G401 (cell line): ENCODE data around the gene SPSB3. TPM values are rescaled to one million over a fixed set of nuclear protein-coding genes. Genes with fewer than 3 reads are reported as not detected.

ENCODE experiments used
- DNase-seq: peaks from one replicate; pipeline ENCODE4 v3.0.0-alpha.2; 2015; ENCODE audit warnings: low spot score
- in situ Hi-C: cut with HindIII; loops from 2 replicates; pipeline ENCODE4 v1.10.0; 2016; ENCODE audit warnings: low sequenced_read_pairs, mixed read lengths
- total RNA-seq: library from RNA; depleted of rRNA; stranded (reverse); fragments of >200 nt; shearing (Covaris generic); gene quantifications from 2 replicates; pipeline ENCODE4 v1.2.3, GENCODE V29; 2014

SPSB3 gene
- total RNA-seq, 1 experiment from 2014 or later: 14.0 TPM

DNA sequence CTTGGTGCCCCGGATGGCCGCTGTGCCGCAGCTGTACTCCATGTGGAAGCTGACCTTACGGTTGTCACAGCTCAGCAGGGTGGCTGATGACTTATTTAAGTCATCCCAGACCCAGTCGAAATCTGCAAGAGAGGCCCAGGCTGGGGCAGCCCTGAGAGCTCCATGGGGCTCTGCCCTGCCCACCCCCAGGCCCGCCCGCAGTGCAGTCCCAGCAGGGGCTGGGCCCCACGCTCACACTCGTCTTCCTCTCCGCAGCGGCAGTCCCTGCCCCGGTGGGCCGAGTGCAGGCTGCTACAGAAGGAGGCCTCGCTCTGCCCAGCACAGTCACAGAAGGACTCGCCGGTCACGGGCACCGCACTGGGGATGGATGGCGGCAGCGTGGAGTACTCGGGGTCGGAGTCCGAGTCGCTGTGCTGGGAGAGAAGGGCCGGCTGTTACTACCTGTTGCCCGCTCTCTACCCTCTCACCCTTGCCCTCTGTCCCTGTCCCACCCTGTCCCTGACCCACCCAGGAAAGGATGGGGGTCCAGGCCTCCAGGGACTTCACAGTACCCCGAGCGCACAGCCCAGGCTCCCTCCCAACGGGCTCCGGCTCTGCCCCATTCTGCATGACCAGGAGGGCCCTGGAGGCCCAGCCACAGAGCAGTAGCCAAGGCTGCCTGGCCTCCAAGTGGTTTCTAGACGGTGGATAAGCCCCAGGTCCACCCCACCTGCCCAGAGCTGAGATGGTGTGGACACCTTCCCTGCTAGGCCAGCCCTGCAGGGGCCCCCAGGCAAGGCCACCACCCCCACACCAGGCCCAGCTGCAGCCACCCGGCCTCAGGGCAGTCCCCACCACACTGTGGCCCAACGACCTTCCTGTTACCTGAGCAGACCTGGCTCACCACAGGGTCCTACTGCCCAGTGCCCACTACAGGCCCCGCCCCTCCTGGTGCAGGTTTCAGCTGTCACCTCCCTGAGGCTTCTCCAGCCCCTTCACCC is 3.9 kb downstream of the SPSB3 start:
- DNase-seq: no peak
- in situ Hi-C loops: no loop called here

DNA sequence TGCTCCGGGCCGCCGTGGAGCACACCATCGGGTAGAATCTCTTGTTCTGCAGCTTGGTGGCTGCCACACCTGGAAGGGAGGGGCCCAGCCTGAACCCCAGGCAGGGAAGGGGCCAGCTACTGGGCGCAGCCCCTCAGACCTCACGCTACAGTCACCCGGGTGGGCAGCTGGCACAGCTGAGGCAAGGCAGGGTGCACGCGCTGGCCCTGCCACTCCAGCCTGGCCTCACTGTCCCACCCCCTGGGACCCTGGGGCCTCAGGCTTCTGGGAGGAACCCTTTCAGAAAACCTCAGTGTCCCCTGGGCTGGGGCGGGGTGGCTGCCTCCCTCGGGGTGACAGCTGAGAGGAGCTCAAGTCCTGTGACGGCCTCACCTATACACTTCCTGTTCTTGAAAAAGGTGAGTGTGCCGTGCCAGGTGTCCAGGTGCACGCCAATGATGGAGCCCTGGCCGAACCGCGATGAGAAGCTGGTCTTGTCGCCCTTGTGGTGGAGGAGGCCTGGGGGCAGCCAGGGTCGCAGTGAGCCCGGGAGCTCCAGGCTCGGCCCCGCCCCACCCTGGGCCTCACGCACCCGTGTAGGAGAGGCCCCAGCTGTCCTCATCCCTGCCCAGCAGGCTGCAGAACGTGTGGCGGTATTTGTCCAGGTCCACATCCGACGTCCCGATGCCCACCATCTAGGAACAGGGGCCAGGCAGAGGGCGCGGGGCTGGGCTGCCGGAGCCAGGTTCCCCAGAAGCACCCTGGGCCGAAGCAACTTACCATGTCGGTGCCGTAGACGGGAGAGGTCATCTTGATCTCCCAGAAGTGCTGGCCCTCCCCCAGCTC is 4.8 kb downstream of the SPSB3 start:
- no peak for DNase-seq
- in situ Hi-C loops: no loop called here

DNA sequence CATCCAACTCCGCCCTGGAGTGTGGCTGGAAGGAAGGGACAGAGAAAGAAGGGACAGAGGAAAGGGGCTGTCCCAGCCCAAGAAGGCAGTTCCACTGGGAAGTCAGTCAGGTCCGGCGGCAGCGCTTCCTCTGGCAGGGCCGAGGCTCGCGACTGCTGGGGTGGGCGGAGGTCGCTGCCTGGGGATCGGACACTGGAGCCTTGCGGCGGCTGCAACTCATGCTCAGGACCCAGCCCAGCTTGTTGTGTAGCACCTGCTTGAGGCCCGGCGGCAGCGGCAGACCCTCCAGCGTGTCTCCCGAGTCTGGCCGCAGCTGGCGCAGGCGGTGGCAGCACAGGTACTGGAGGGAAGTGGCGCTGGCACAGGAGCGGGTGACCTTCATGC is 5.4 kb downstream of the SPSB3 start:
- no peak for DNase-seq
- in situ Hi-C loops: no loop called here

DNA sequence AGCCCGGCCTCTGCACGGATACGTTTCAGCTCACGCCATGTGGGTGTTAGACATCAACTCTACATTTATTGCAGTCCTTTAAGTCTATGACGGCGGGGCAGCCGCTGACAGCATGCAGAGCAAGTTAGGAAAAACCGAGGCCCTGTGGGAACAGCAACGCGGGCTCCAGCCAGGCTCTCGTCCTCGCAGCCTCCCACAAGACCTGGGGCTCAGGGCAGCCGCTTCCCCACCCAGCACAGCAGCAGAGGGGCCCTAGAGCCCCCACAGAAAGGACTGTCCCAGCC is 5.8 kb downstream of the SPSB3 start:
- in situ Hi-C loops: no loop called here
- no peak for DNase-seq

DNA sequence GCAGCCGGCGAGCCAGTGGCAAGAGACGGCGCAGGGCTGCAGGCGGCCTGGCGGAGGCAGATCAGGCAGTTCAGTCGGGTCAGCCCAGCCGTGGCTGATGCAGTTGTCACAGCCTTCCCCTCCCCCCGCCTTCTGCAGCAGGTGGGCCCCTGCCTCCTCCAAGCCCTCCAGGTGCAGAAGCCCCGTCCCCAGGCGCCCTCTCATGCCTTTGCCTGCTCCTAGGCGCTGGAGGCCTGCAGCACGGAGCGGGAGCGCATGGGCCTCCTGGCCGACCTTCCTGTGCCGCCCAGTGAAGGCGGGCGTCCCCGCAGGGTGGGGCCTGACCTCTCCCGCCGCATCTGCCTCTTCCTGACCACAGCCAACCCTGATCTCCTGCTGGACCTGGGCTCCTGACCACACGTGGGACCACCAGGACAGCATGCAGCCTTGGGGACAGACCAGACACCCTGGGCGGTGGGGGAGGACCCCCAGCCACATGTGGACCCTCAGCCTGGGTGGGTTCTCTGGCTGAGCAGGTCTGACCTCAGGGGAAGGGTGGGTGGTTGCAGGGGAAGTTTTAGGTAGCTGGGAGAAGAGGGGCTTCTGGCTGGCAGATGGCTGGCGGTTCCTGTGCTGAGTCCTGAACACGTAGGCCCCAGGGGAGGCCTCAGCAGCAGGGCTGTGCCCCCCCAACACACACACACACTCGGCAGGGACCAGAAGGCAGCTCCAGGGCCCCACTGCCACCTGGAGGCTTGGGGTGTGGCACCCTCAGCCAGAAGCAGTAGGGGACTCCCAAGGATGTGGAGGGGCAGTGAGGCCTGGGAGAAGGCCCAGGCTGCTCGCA is 6.3 kb downstream of the SPSB3 start:
- DNase-seq: no peak
- in situ Hi-C loops: no loop called here

DNA sequence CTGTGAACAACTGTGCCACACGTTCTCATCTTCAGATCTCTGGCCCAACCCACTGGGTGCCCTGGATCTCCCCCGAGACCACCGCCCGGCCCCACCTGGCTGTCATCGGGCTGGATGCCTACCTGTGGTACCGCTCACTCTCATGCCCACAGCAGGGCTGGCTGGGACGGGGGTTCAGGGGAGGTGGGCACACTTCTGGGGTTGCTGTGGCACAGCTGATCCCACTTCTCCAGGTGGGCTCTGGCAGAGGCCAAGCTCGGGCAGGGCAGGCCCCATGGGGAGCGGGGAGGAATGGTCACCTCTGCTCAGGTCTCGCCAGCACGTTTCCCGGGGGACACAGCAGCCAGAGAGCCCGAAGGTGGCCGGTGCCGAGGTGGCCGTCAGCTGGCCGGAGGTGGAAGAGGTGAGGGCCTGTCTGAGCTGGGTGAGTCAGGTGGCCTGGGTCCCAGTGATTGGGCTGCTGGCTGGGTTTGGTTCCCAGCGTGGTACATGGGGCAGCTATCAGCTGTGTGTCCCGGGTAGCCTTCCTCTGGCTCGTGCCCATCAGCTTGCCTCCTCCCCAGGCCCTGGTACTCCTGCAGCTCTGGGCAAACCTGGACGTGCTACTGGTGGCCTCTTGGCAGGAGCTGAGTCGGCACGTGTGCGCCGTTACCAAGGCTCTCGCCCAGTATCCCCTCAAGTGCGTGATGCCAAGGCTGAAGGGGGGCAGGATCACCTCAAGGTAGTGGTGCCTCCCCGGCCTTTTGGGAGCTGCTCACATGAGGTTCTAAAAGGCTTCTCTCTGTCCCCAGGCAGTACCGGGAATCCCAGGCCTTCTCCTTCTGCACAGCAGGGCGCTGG is 7.1 kb downstream of the SPSB3 start:
- no peak for DNase-seq
- in situ Hi-C loops: no loop called here

DNA sequence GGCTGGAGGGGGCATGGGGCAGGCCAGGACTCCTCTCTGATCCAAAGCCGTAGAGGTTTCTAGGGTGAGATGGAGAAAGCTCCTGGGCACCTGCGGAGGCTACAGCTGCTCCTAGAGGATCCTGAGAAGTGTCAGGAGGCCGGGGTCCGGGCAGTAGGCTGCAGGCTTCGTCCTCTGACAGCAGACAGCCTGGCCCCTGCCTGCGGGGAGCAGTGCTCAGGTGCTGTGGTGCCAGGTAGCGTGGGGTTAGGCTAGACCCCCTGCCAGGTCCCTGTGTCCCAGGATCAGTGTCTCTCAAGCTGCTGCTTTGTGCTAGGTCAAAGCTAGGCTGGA is 8.0 kb downstream of the SPSB3 start:
- no peak for DNase-seq
- in situ Hi-C loops: no loop called here

DNA sequence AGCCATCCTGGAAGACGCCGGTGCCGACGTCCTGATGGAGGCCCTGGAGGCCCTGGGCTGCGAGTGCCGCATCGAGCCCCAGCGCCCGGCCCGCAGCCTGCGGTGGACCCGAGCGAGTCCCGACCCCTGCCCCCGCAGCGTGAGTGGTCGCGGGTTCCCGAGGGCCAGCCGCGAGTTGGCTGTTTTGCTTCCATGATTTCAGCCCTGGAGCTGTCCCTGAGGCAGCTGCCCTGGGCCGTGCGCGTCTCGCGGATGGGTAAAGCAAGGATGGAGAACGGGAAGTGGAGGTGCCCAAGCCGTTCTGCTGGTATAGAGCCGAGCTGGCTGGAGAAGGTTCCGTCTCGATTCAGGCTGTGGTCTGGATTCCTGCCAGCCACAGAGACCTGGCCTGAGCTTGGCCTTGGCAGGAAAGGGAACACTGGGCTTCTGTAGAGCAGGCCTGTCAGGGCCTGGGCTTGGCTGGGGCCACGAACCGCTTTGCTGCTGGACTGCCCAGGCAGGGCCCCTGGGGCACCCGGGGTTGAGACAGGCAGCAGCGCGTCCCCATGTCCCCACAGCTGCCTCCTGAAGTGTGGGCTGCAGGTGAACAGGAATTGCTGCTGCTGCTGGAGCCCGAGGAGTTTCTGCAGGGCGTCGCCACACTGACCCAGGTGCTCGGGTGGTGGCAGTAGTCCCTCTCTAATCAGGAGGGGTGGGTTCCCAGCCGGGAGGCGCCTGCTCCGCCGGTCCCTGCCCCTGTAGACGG is 8.5 kb downstream of the SPSB3 start:
- in situ Hi-C loops: no loop called here

DNA sequence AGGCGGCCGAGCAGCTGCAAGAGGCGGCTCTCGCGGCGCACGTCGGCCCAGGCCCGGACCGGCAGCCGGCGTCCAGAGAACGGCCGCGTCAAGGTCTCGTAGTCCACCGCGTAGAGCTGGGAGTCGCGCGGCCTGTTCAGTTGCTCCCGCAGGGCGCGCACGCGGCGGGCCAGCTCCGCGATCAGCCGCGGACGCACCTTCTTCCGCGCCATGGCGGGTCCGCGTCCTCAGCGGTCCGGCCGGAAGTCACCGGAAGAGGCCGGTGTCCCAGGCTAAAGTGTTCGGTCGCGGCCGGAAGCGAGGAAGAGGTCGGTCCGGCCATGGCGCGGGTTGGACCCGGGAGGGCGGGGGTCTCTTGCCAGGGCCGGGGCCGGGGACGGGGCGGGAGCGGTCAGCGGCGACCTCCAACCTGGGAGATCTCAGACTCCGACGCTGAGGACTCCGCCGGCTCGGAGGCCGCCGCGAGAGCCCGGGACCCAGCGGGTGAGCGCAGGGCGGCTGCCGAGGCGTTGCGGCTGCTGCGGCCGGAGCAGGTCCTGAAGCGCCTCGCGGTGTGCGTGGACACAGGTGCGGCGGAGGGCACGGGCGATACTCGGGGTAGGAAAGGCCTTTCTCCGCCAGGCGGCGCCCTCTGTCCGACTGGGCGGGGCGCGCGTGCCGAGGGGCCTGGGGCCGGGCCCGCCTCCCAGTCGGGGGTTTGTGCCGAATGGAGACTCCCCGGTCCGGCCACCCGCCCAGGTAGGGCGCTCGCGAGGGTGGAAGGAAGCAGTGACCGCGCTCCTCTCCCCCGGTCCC is 9.3 kb downstream of the SPSB3 start, which contains the start of gene MRPS34:
MRPS34 (minus strand) TSS at position 227 of the 795 bp plus-strand sequence; CDS start at position 212, 15 bp downstream.
- DNase-seq: peak; percentile 78
- in situ Hi-C loops: no loop called here

More for the DNA sequence above, 8.5 kb downstream of the SPSB3 start:
- DNase-seq: no peak

DNA sequence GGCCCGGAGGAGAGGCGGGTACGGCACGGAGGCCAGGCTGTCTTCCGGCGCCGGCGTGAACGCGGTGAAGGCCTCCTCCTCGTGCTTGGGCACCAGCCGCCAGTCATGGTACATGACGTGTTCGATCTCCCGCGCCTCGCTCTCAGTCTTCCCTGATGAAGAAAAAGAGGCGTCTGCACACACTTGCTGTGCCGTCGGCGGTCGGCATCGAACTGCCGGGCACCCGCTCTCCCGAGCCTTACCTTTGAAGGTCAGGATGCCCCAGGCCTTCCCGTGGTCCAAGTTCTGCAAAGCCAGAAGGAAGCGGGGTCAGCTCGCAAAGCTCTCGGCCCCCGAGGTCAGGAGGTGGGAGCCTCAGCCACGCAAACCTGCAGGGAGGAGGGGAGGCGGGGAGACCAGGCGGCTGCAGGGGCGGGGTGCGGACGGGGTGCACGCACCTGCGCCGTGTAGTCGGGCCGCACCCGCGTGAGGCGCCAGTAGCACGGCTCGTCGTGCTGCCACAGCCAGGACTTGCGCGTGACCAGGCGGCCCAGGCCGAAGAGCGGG is 9.9 kb downstream of the SPSB3 start, which contains the start of gene EME2:
EME2 (plus strand) TSS at position 449 of the 546 bp plus-strand sequence. CDS start 418 bp downstream, outside the sequence.
- no peak for DNase-seq

DNA sequence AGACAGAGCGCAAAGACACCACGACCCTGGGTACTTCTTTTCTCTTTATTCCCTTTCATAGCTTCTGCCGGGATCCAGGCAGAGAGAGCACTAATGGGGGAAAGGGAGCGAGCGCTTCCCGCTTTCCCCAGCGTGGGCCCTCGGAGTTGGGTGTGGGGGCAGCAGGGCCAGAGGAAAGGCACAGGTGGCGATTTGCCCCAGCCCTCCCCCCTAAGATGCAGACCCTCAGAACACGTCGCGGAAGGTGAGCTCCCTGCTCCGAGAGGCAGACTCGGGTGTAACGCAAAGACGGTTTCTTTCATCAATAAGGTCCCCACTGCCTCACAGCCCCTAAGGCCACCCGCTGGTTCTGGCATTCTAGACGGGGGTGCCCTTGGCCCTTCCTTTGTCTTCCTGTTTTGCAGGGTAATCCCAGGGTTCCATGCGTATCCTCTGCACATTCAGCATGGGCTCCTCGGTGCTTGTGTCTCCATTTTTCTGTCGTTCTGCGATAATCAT is 10.5 kb downstream of the SPSB3 start:
- no peak for DNase-seq
- in situ Hi-C loops: no loop called here

More for the DNA sequence above, 9.9 kb downstream of the SPSB3 start, which contains the start of gene EME2:
- in situ Hi-C loops: no loop called here

DNA sequence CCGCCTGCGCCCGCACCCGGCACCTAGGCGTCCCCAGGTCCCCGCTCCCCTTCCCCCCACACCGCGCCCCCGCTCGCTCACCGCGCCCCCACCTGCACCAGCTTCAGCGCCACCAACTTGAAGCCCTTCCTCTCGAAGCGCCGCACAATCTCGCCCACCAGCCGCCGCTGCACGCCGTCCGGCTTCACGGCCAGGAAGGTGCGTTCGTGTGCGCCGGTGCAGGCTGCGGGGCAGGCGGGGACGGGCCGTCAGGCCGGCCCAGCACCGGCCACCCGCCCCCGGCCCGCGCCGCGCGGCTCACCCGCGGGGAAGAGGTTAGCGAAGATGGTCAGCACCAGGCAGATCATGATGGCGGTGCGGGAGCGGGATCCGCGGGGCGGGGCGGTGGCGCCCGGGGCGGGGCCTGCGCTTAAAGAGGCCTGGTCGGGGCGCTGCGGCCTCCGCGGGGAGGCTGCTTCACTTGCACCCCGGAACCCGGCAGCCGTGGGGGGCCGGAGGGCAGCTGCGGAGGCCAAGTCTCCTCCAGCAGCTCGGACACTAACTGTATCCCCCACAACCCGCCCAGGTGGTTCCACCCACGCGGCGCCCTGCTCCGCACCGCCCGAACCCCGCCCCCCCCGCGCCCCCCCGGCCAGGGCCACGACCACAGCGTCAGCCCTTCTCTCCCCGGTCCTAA is 11.0 kb downstream of the SPSB3 start, which contains the start of gene NME3:
NME3 (minus strand) TSS at position 356 of the 676 bp plus-strand sequence; CDS start at position 347, 9 bp downstream.
- peak; percentile 66 for DNase-seq
- in situ Hi-C loops: no loop called here

DNA sequence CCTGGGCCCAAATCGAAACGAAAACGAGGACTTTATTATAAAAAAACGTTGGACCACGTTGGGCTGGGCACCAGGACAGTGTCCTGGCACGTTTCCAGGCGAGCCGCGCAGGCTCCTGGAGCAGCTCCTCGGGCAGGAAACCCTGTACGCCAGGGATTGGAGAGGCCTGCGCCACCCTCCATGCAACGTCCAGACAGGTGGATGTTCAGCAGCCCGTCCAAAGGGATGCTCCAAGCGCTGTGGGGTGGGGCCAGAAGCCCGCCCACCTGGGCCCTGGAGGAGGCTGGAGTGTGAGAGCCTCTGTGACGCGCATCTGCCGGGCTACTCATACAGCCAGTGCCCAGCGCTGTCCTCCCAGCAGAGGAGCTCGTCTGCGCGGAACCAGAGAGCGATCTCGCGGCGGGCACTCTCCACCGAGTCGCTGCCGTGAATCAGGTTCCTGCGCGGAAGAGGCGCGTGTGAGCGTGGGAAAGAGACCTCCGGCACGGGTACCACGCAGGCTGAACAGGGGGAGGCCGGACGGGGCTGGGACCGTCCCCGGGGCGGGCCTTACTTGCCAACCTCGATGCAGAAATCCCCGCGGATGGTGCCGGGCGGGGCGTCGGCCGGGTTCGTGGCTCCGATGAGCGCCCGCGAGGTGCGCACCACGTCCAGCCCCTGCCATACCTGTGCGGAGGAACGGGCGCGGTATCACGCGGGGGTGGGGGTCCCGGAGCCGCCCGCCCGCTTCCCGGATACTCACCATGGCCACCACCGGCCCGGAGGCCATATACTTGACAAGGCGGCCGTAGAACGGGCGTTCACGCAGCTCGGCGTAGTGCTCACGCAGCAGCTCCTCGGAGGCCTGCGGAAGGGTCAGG is 11.8 kb downstream of the SPSB3 start:
- in situ Hi-C loops: no loop called here
- DNase-seq: peak; percentile 78

DNA sequence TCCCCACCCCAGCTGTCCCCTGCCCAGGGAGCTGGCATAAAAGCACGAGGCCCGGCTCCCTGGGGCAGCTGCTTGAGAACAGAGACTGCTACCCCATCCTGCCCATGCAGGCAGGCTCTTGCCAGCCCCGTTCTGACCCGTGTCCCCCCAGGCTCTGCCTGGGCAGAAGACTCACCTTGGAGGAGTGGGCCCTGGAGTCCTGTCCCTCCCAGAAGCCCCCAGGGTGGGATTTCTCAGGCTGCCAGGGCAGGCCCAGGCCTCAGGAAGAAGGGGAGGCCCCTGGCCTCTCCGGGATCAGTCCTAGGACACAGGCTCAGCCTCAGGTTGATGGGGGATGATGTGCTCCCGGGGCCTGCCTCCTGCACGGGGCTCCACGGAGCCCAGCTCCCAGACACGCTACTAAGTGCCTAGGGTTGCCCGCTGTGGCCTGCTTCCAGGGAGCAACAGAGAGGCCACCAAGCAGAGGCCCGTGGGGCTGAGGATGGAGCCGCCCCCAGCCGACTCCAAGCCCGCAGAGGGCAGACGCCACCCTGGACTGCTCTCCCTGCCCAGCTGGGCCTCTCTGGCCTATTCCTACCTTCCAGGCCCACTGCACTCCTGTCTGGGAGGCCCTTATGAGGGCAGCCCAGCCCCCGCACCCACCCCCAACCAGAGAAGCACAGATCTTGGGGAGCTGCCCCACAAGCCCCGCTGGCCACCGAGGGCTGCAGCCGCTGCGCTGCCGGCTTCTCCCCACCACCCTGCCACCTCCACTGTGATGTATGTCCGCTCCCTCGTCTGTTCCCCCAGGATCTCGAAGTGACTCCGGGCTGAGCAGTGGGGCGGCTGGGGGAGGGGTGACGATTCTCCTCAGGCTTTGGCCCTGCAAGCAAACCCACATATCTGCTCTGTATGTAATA is 12.7 kb downstream of the SPSB3 start:
- in situ Hi-C loops: no loop called here
- DNase-seq: no peak
